GM21390 (cell line): ENCODE data around the gene TNFRSF4.

Experiments
- ATAC-seq: cut with Tn5 transposase; IDR thresholded peaks from one replicate; pipeline ENCODE4 v1.9.1; 2021; ENCODE audit not compliant: unreplicated experiment

TNFRSF4 gene

DNA sequence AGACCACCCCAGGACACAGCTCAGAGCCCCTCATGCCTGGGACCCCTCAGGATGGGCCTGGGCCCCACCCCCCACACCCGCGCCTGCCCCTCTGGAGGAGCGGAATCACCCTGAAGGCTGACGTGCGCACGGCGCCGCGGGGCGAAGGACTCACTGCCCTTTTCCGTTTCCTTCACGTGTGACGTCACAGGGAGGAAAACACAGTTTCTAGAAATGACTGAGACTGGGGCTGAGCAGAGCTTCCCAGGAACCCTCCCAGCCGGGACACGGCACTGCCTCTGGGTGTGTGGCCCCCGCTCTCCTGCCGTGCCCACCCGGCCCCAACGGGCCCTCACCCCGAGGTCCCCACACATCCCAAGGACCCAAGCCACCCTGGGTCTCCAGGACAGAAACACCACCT lies 5.4 kb upstream of the TNFRSF4 start:
- ATAC-seq, result no peak

DNA sequence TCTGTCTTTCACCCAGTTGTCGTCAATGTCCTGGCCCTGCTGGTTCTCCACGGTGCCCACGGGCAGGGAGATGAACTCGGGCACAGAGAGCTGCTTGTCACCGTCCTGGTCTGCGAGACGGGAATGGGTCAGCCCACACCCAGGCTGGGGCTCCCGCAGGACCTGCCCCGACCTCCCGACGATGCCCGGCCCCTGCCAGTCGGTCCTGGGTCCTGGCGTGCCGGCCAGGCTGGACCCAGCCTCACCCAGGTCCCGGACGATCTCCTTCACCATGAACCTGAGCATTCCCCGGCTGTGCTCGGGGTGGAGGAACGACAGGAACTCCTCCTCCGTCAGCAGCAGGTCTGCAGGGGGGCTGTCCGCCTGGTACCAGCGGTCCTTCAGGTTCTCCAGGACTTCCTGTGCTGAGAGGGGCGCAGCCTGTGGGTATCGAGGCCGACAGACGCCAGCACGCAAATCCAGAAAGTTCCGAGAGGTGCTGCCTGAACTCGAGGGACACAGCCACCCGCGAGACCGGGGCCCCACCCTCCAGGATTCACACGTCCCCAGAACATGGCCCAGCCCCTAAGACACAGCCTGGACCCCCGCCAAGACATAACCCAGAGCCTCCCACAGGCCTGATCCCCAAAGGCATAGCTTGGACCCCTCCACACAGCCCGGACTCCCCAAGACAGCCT lies 4.7 kb upstream of the TNFRSF4 start:
- ATAC-seq, result no peak

DNA sequence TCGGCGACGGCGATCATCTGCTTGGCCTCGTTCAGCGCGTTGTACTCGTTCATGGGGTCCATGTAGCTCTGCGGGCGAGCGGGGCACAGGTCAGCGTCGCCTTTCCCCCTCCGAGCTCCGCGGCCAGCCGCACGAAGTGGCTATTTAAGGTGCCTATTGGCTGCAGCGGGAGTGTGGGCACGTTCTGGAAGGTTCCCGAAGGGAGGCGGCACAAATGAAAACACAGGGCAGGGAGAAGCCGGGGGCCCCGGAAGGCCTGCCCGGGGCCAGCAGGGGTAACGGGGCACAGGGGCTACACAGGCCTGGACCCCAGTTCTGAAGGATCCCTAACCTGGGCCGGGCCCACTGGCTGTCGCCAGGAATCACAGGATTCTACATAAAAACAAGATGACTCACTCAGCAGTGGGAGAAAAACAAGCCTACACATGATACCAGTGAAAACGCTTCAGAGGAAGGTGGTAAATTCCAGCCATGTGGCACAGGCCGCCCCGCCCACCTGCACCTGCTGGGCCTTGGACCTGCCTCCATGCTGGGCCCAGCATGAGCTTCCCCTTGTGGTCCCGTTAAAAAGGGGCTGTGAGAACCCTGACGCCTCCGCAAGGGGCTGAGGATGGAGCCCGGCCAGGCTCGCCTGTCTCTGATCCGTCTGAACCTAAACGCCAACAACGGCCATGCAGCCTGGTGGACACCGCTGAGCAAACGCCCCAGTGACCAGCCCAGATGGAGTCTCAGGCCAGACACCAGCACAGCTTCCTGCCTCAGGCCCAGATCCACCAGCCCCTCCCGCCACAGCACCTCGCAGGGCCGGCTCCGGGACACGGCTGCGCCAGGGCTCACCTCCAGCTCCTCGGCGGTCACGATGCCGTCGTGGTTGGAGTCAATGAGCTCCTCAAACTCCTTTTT lies 3.9 kb upstream of the TNFRSF4 start:
- no peak for ATAC-seq

DNA sequence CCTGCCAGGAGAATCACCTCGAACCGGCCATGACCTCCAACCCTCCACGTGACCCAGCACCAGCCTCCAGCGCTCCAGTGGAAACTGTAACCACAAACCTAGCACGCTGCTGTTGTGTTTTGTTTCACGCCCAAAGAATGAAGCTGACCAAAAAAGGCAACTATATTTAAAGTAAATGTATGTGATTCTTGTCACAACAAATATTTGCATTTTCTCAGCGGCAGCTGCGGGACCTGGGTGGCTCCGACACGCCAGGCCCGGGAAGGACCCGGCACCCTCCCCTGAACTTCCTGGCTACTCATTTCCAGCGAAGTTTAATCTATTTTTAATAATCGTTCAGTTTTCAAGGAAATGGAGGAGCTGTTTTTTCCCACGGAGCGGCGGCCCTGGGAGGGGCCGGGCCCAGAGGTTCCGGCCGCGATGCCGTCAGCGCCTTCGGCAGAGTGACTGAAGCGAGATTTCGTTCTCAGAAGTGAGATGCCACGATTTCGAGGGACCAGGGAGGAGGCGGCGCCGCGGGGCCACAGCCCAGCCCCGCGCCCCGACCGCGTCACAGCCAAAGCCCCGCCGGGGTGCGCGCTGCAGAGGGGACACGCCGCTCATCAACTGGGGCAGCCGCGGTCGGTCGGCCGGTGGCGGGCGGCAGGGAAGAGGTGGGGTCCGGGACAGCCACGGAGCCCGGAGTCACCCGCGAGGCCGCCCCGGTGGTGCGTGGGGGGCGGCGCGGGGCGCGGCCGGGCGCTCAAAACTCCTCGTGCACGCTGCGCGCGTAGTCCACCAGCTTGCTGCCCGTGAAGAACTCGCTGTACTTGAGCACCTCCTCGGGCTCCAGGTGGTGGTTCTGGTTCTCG lies 3.0 kb upstream of the TNFRSF4 start:
- ATAC-seq, result no peak

GRCh38 chr1:1215881-1216605 lies 2.1 kb upstream of the TNFRSF4 start:
- ATAC-seq, result no peak

GRCh38 chr1:1215080-1215676 lies 1.2 kb upstream of the TNFRSF4 start:
- no peak for ATAC-seq

GRCh38 chr1:1212780-1213344 lies 1.1 kb downstream of the TNFRSF4 start:
- no peak for ATAC-seq

GRCh38 chr1:1211541-1212441 lies 2.2 kb downstream of the TNFRSF4 start:
- ATAC-seq, result no peak

- no peak for ATAC-seq
Observed at GRCh38 chr1:1210726-1211540, 3.0 kb downstream of the TNFRSF4 start.

DNA sequence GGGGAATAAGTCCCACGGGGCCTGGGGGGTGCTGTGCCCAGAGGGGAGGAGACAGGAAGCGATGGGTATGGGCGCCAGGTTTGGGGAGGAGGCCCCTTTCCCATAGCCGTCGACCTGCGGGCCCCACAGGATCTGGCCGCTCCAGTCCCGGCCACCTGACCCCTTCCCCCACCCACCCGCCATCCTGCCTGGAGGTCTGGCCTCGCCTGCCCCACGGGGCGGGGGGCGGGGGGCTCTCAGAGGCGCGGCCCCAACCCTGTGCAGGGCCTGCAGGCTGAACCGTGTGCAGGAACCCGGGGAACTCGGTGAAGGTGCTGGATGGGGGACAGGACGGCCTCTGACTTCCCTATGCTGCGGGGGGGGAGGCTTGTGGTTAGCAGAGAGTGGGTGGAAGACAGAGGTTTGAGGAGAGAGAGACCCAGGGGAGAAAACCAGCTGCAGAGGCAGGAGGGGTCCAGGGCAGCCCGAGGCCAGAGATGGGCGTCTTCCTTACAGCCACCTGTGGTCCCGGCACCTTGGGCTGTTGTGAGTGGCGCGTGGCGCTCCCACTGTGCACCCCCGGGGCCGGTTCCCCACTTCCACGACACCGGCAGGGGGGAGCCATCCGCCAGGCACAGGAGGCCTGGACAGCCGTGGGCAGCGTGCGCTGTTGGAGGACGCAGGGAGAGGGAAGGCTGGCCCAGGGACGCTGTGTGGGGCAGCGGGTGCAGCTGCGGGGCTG lies 5.1 kb downstream of the TNFRSF4 start:
- no peak for ATAC-seq

GRCh38 chr1:1207571-1207892 lies 6.4 kb downstream of the TNFRSF4 start:
- no peak for ATAC-seq

- ATAC-seq, result no peak
Observed at GRCh38 chr1:1206966-1207531, 6.9 kb downstream of the TNFRSF4 start.

- ATAC-seq, result no peak
Observed at GRCh38 chr1:1206376-1206965, 7.5 kb downstream of the TNFRSF4 start, which contains the start of gene TNFRSF18. Gene TNFRSF18 (minus strand): TSS chr1:1206592. CDS start chr1:1206571, 21 bp downstream.

DNA sequence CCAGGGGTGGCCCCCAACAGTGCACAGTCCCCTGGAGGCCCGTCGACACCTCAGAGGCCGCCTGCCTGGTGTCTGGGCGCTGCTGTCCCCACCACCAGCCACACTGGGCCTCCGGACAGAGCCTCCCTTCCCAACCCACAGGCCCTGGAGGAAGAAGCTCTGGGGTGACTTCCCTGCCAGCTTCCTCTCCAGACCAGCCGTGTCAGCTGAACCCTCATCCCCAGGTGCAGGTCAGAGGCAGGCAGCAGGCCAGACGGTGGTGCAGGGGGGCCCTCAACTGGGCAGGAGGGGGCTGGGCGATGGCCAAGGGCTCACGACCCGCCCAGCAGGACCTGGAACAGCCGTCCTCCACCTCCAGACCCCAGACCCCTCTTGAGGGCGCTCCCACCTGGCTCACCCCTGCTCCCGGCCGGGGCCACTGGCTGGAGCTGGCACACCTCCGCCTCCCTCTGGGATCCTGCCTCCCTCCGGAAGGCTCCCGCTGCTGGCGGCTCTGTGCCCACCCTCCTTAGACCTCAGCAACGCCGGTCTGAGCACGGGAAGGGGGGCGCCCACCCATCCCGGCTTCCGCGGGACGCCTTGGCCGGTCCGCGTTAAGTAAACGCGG lies 8.1 kb downstream of the TNFRSF4 start:
- ATAC-seq, result no peak

DNA sequence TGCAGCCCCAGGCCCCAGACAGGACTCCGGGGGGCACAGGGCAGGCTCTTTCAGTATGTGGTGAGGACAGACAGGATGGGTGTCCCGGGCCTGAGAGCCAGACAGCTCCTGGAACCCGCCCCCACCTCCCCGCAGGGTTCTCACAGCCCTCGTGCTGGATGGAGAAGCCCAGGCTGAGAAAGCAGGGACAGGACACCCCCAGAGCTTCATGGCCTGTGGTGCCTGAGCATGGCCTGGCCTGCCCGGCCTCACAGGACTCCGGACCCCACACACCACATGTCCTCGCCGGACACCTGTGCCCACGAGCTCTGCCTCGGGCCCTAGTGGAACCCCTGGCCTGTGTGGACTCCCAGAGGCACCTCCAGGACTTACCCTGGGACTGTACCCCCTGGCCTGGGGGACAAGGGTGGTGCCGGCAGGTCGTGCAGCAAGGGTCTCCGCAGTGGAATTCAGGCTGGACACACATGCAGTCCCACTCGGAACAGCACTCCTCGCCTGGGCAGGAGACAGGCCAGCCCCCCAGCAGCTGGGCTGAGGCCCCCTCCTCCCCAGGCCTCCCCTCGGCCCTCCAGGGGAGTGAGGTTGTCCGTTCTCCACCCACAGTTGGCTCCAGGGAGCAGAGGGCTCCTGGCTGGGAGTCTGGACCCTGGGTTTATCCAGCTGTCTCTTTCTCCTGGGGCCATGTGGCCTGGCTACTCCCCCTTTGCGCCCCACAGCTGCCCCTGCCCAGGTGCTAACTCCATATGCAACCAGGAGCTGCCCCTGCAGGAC lies 8.8 kb downstream of the TNFRSF4 start:
- no peak for ATAC-seq
